ENCODE data around the gene FAF1.
"Not testable (repeated sequence)": the region's sequence is repeated elsewhere in the genome, so short reads cannot be mapped to it uniquely, and the experiment has no call there.

The FAF1 gene

GRCh38 chr1:50967416-50968157, 7.5 kb upstream of the FAF1 start:
- FAIRE-seq (no peak), DNase-seq (ENCODE audit: insufficient read length, low spot score) (no peak)

- FAIRE-seq (no peak), DNase-seq (ENCODE audit: insufficient read length, low spot score) (no peak)
These were observed 6.9 kb upstream of the FAF1 start for GRCh38 chr1:50966991-50967390.

- no peak for DNase-seq (ENCODE audit: insufficient read length, low spot score)
- no peak for FAIRE-seq
These were observed 4.8 kb upstream of the FAF1 start for GRCh38 chr1:50964863-50965262.

- FAIRE-seq, result no peak
- no peak for DNase-seq (ENCODE audit: insufficient read length, low spot score)
These were observed 659 bp downstream of the FAF1 start for GRCh38 chr1:50959303-50959912.

- DNase-seq (ENCODE audit: insufficient read length, low spot score), result no peak
- no peak for FAIRE-seq
These were observed 5.0 kb downstream of the FAF1 start for GRCh38 chr1:50955116-50955515.

GRCh38 chr1:50952566-50952965, 7.5 kb downstream of the FAF1 start:
- not testable (repeated sequence) for DNase-seq (ENCODE audit: insufficient read length, low spot score); FAIRE-seq

GRCh38 chr1:50950396-50950795, 9.7 kb downstream of the FAF1 start:
- no peak for DNase-seq (ENCODE audit: insufficient read length, low spot score)

GRCh38 chr1:50949286-50949982, 10.6 kb downstream of the FAF1 start:
- FAIRE-seq, result no peak

More at GRCh38 chr1:50950396-50950795, 9.7 kb downstream of the FAF1 start:
- no peak for FAIRE-seq

GRCh38 chr1:50942334-50942733, 17.7 kb downstream of the FAF1 start:
- no peak for FAIRE-seq
- DNase-seq (ENCODE audit: insufficient read length, low spot score), result no peak

More at GRCh38 chr1:50949286-50949982, 10.6 kb downstream of the FAF1 start:
- no peak for DNase-seq (ENCODE audit: insufficient read length, low spot score)

GRCh38 chr1:50940291-50940690, 19.8 kb downstream of the FAF1 start:
- no peak for FAIRE-seq
- no peak for DNase-seq (ENCODE audit: insufficient read length, low spot score)

- FAIRE-seq (no peak), DNase-seq (ENCODE audit: insufficient read length, low spot score) (no peak)
These were observed 23.7 kb downstream of the FAF1 start for GRCh38 chr1:50936321-50936720.

GRCh38 chr1:50935276-50935675, 24.8 kb downstream of the FAF1 start:
- DNase-seq (ENCODE audit: insufficient read length, low spot score); FAIRE-seq: not testable (repeated sequence)

- DNase-seq (ENCODE audit: insufficient read length, low spot score), result no peak
- FAIRE-seq, result no peak
These were observed 25.2 kb downstream of the FAF1 start for GRCh38 chr1:50934838-50935237.

- not testable (repeated sequence) for DNase-seq (ENCODE audit: insufficient read length, low spot score); FAIRE-seq
These were observed 26.3 kb downstream of the FAF1 start for GRCh38 chr1:50933770-50934169.

- not testable (repeated sequence) for DNase-seq (ENCODE audit: insufficient read length, low spot score); FAIRE-seq
These were observed 28.0 kb downstream of the FAF1 start for GRCh38 chr1:50932043-50932442.

- no peak for FAIRE-seq
- no peak for DNase-seq (ENCODE audit: insufficient read length, low spot score)
These were observed 28.9 kb downstream of the FAF1 start for GRCh38 chr1:50930965-50931737.

- FAIRE-seq (no peak), DNase-seq (ENCODE audit: insufficient read length, low spot score) (no peak)
These were observed 29.9 kb downstream of the FAF1 start for GRCh38 chr1:50930193-50930592.

GRCh38 chr1:50929376-50929958, 30.6 kb downstream of the FAF1 start:
- FAIRE-seq, result no peak
- DNase-seq (ENCODE audit: insufficient read length, low spot score), result peak; percentile 13

GRCh38 chr1:50923564-50923963, 36.5 kb downstream of the FAF1 start:
- FAIRE-seq (no peak), DNase-seq (ENCODE audit: insufficient read length, low spot score) (no peak)

- DNase-seq (ENCODE audit: insufficient read length, low spot score) (no peak), FAIRE-seq (no peak)
These were observed 39.0 kb downstream of the FAF1 start for GRCh38 chr1:50921029-50921428.

Measured in HTR-8/SVneo (cell line).